HCT116 (cell line): ENCODE results near the gene IVD. TPM values are rescaled to one million over a fixed set of nuclear protein-coding genes. Genes with fewer than 3 reads are reported as not detected.

Experiments used
- ATAC-seq: fragments of 200-7000 bp; cut with Tn5 transposase; 2 replicates; pipeline ENCODE4 v1.9.1; 2020; ENCODE audit warnings: mild to moderate bottlenecking, moderate library complexity
- BruUV-seq: library from RNA; stranded (reverse); fragments of 400-500 nt; replicated peaks from 2 replicates; lab custom pipeline; 2021; lab: Mats Ljungman, UMichigan
- CTCF ChIA-PET: fragments of 300-600 bp; sonication (Branson Sonifier 250); formaldehyde crosslinking; loops from one replicate; lab custom pipeline; 2021; ENCODE audit warnings: antibody characterized with exemption; lab: Charles Lee
- POLR2A ChIA-PET: fragments of 300-600, 350-600 bp; sonication (Branson Sonifier 250); formaldehyde crosslinking; loops from one replicate; lab custom pipeline; 2021; ENCODE audit warnings: antibody characterized with exemption; lab: Charles Lee
- RAD21 ChIA-PET, 2 experiments: fragments of 300-600 bp; sonication (Branson Sonifier 250); formaldehyde crosslinking; loops; one replicate each; lab custom pipeline; 2023; ENCODE audit warnings: low total read pairs in 2 of 2; ENCODE audit not compliant: uncharacterized antibody in 2 of 2, unreplicated experiment in 2 of 2, low non-redundant PET in 1 of 2; lab: Charles Lee
- DNase-seq: peaks from one replicate; pipeline ENCODE4 v3.0.0-alpha.2; 2010; ENCODE audit warnings: low read depth, low spot score
- H2AFZ ChIP-seq: fragments of 200-600 bp; shearing (Covaris generic), sonication (generic); 2 replicates; pipeline ENCODE4 v1.6.1; 2017; ENCODE audit warnings: low read depth, mixed run types, mixed read lengths, antibody characterized with exemption, low read length; ENCODE audit not compliant: poor library complexity, severe bottlenecking
- H3K27ac ChIP-seq: 2 replicates; pipeline ENCODE4 v1.5.1; 2012; ENCODE audit warnings: low read depth, low read length
- H3K27me3 ChIP-seq: fragments of 200-600 bp; sonication (generic); 2 replicates; pipeline ENCODE4 v1.6.1; 2016; ENCODE audit warnings: mixed run types, low read length, mixed read lengths; ENCODE audit not compliant: insufficient read depth
- H3K36me3 ChIP-seq, 2 experiments: fragments of 200-500 bp in 1 of 2; fragments of 200-600 bp in 1 of 2; sonication (Bioruptor generic) in 1 of 2; sonication (generic) in 1 of 2; 2 replicates each; pipeline versions ENCODE4 v1.5.1 to v1.6.1; 2014 to 2016; ENCODE audit warnings: low read length in 2 of 2, inconsistent platforms in 1 of 2, mixed read lengths in 1 of 2, mixed run types in 1 of 2; ENCODE audit not compliant: insufficient read depth in 2 of 2, control insufficient read depth in 1 of 2
- H3K4me1 ChIP-seq, 2 experiments: fragments of 200-600 bp in 1 of 2; sonication (generic) in 1 of 2; 2 replicates each; pipeline versions ENCODE4 v1.5.1 to v1.6.1; 2012 to 2017; ENCODE audit warnings: low read length in 2 of 2, inconsistent platforms in 1 of 2, mild to moderate bottlenecking in 1 of 2, mixed read lengths in 1 of 2, mixed run types in 1 of 2, moderate library complexity in 1 of 2; ENCODE audit not compliant: insufficient read depth in 2 of 2, control insufficient read depth in 1 of 2
- H3K4me2 ChIP-seq: fragments of 200-600 bp; sonication (generic); 2 replicates; pipeline ENCODE4 v1.6.1; 2017; ENCODE audit warnings: mixed run types, low read length, mixed read lengths
- H3K4me3 ChIP-seq, 2 experiments: fragments of 200-600 bp in 1 of 2; sonication (generic) in 1 of 2; replicated peaks in 1 of 2; 2 replicates each; pipeline ENCODE4 v1.5.1; 2011 to 2016; ENCODE audit warnings: low read length in 2 of 2, control low read depth in 1 of 2, low read depth in 1 of 2, mild to moderate bottlenecking in 1 of 2, mixed read lengths in 1 of 2, mixed run types in 1 of 2
- H3K79me2 ChIP-seq: fragments of 200-600 bp; sonication (generic); 2 replicates; pipeline ENCODE4 v1.6.1; 2017; ENCODE audit warnings: mild to moderate bottlenecking, mixed run types, low read length, moderate library complexity, mixed read lengths; ENCODE audit not compliant: insufficient read depth
- H3K9ac ChIP-seq: fragments of 200-600 bp; sonication (generic); 2 replicates; pipeline ENCODE4 v1.6.1; 2016; ENCODE audit warnings: low read length, mixed read lengths
- H3K9me2 ChIP-seq: fragments of 200-600 bp; sonication (generic), shearing (Covaris generic); 2 replicates; pipeline ENCODE4 v1.6.1; 2017; ENCODE audit warnings: mixed run types, mild to moderate bottlenecking, moderate library complexity; ENCODE audit not compliant: insufficient read depth
- H3K9me3 ChIP-seq, 2 experiments: fragments of 200-500 bp in 1 of 2; fragments of 200-600 bp in 1 of 2; sonication (Bioruptor generic) in 1 of 2; sonication (generic) in 1 of 2; 2 replicates each; pipeline ENCODE4 v1.6.1; 2014 to 2017; ENCODE audit warnings: low read length in 2 of 2, mixed read lengths in 2 of 2, inconsistent platforms in 1 of 2, low read depth in 1 of 2, mild to moderate bottlenecking in 1 of 2, mixed run types in 1 of 2, moderate library complexity in 1 of 2; ENCODE audit not compliant: control insufficient read depth in 1 of 2, insufficient read depth in 1 of 2
- H4K20me1 ChIP-seq: fragments of 200-600 bp; sonication (generic), shearing (Covaris generic); 2 replicates; pipeline ENCODE4 v1.6.1; 2017; ENCODE audit warnings: mixed run types, mild to moderate bottlenecking, moderate library complexity; ENCODE audit not compliant: insufficient read depth
- CBX3 ChIP-seq: IDR thresholded peaks from 2 replicates; pipeline ENCODE4 v1.6.1; 2012; ENCODE audit warnings: low read depth
- CEBPB ChIP-seq: IDR thresholded peaks from 2 replicates; pipeline ENCODE4 v1.6.1; 2012; ENCODE audit warnings: low read depth
- EGR1 ChIP-seq: IDR thresholded peaks from 2 replicates; pipeline ENCODE4 v1.6.1; 2012; ENCODE audit warnings: low read depth
- ELF1 ChIP-seq: IDR thresholded peaks from 2 replicates; pipeline ENCODE4 v1.6.1; 2012; ENCODE audit warnings: low read depth, borderline replicate concordance
- EZH2 ChIP-seq: fragments of 200-600 bp; sonication (generic); IDR thresholded peaks from 2 replicates; pipeline ENCODE4 v1.6.1; 2017; ENCODE audit warnings: antibody characterized with exemption, mixed run types
- EZH2phosphoT487 ChIP-seq: fragments of 200-600 bp; IDR thresholded peaks from 2 replicates; pipeline ENCODE4 v1.6.1; 2018; ENCODE audit warnings: antibody characterized with exemption, borderline replicate concordance
- FOSL1 ChIP-seq: IDR thresholded peaks from 2 replicates; pipeline ENCODE4 v1.6.1; 2012; ENCODE audit warnings: low read depth
- JUND ChIP-seq: IDR thresholded peaks from 2 replicates; pipeline ENCODE4 v1.6.1; 2012
- POLR2A ChIP-seq: IDR thresholded peaks from 2 replicates; pipeline ENCODE4 v1.7.0; 2011; ENCODE audit warnings: borderline replicate concordance; ENCODE audit not compliant: insufficient read depth, insufficient read length; ENCODE audit errors: extremely low read depth
- POLR2AphosphoS5 ChIP-seq: IDR thresholded peaks from 2 replicates; pipeline ENCODE4 v1.6.1; 2011; ENCODE audit warnings: mild to moderate bottlenecking, low read depth, low read length, moderate library complexity
- SIN3A ChIP-seq: IDR thresholded peaks from 2 replicates; pipeline ENCODE4 v1.6.1; 2012; ENCODE audit warnings: low read depth
- SP1 ChIP-seq: IDR thresholded peaks from 2 replicates; pipeline ENCODE4 v1.6.1; 2012; ENCODE audit warnings: low read depth
- TCF7L2 ChIP-seq: IDR thresholded peaks from 2 replicates; pipeline ENCODE4 v1.7.0; 2011; ENCODE audit warnings: borderline replicate concordance, inconsistent platforms; ENCODE audit not compliant: insufficient read depth, insufficient read length; ENCODE audit errors: extremely low read depth
- YY1 ChIP-seq: IDR thresholded peaks from 2 replicates; pipeline ENCODE4 v1.6.1; 2011; ENCODE audit warnings: low read length, low read depth, moderate library complexity, mild to moderate bottlenecking; ENCODE audit not compliant: insufficient replicate concordance; ENCODE audit errors: extremely low read depth
- ZFX ChIP-seq: fragments of 450-650 bp; IDR thresholded peaks from 2 replicates; pipeline ENCODE4 v1.6.1; 2017
- ZNF274 ChIP-seq: fragments of 200-500 bp; sonication (Bioruptor generic); IDR thresholded peaks from 2 replicates; pipeline ENCODE4 v1.6.1; 2014; ENCODE audit warnings: mild to moderate bottlenecking, low read depth, low read length, inconsistent platforms
- intact Hi-C: fragments of 100-400 bp; cut with micrococcal nuclease; formaldehyde crosslinking; loops from 2 replicates; pipeline ENCODE4 v1.10.0; 2022
- total RNA-seq: library from RNA; stranded (reverse); gene quantifications from one replicate; pipeline ENCODE4 v1.2.1, GENCODE V29; 2021; ENCODE audit not compliant: unreplicated experiment
- TF ChIP-seq, protein P1 (sequence below): IDR thresholded peaks from 2 replicates; pipeline ENCODE4 v1.6.1; 2012
- TF ChIP-seq, protein P2 (sequence below): IDR thresholded peaks from 2 replicates; pipeline ENCODE4 v1.6.1; 2012; ENCODE audit warnings: low read depth
- TF ChIP-seq, protein P3 (sequence below): IDR thresholded peaks from 2 replicates; pipeline ENCODE4 v1.6.1; 2011; ENCODE audit warnings: mild to moderate bottlenecking, low read length, moderate library complexity; ENCODE audit not compliant: insufficient replicate concordance; ENCODE audit errors: extremely low read depth
- TF ChIP-seq, protein P4 (sequence below): IDR thresholded peaks from 2 replicates; pipeline ENCODE4 v1.6.1; 2012

IVD gene
- total RNA-seq, 1 experiment from 2014 or later = 65.6 TPM

DNA sequence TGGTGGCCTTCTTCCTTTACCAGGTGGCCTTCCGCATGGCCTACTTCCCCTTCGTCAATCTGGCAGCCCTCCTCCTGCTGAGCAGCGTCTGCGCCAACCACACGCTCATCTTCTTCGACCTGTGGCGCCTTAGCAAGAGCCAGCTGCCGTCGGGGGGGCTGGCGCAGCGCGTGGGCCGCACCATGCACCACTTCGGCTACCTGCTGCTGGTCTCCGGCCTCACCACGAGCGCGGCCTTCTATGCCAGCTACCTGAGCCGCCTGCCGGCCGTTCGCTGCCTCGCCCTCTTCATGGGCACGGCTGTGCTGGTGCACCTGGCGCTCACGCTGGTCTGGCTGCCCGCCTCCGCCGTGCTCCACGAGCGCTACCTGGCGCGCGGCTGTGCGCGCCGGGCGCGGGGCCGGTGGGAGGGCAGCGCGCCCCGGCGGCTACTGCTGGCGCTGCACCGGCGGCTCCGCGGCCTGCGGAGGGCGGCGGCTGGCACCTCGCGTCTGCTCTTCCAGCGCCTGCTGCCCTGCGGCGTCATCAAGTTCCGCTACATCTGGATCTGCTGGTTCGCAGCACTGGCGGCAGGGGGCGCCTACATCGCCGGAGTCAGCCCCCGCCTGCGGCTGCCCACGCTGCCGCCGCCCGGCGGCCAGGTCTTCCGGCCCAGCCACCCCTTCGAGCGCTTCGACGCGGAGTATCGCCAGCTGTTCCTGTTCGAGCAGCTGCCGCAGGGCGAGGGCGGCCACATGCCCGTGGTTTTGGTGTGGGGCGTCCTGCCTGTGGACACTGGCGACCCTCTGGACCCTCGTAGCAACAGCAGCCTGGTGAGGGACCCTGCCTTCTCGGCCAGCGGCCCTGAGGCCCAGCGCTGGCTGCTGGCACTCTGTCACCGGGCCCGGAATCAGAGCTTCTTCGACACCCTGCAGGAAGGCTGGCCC lies 37.6 kb upstream of the IVD start:
- Histone ChIP-seq H3K9ac (peak overlapping the region; percentile 35; the same call in 1 of the 2 replicates), H3K9me2 (no peaks in the 10 kb centered on the region), H3K4me2 (peak overlapping the region; percentile 67), H3K9me3 (no peaks in the 10 kb centered on the region), H3K4me3 (peak overlapping the region; percentile 17 to 40; a peak in 2 of 4 replicates), H3K79me2 (no peaks in the 10 kb centered on the region), H3K27ac (peak overlapping the region; percentile 58; the same call in 1 of the 2 replicates), H3K36me3 (no peaks in the 10 kb centered on the region), H3K4me1 (peaks cover 7 to 16% of the 10 kb centered on the region in 2 experiments; a peak in 3 of 4 replicates), H2AFZ (no peak overlapping the region), H3K27me3 (no peaks in the 10 kb centered on the region), H4K20me1 (no peaks in the 10 kb centered on the region)
- CTCF ChIA-PET = interaction anchor here (0.9 to 1.6 kb wide), 6 partner anchors 15 to 526 kb away, joined by 3 to 6 read pairs (median 3); partner anchors contain the start of genes CCDC9B, KNSTRN and VPS18
- RAD21 ChIA-PET = interaction anchor here in 1 of 2 experiments (1.0 to 1.3 kb wide), 2 partner anchors 29 to 45 kb away, joined by 3 to 5 read pairs; partner anchors contain the start of gene INAFM2
- intact Hi-C loops = loop anchor here (1.0 kb wide), 1 partner anchor 54 kb away; no protein-coding TSS in a partner anchor
- ATAC-seq = peak; percentile 92
- POLR2A ChIA-PET = interaction anchor here (0.9 kb wide), 1 partner anchor 27 kb away, joined by 3 read pairs; the partner anchor contains the start of gene CCDC9B
- peak; percentile 81 for DNase-seq
- BruUV-seq = no TSS peak
- TF ChIP-seq FOSL1 (no peak), YY1 (peak; percentile 62), POLR2A (no peak), TCF7L2 (no peak), POLR2AphosphoS5 (peak; percentile 50; the same call in 1 of the 2 replicates), SIN3A (0 out of 2 replicates have a peak, but pooled peaks have one; percentile 42), SP1 (no peak), EZH2 (no peak), CBX3 (peak; percentile 89), ELF1 (no peak; the same call in 1 of the 2 replicates), EZH2phosphoT487 (no peak), CEBPB (no peak), JUND (no peak), ZNF274 (no peak), ZFX (peak; percentile 80; the same call in 1 of the 2 replicates), EGR1 (peak; percentile 86)
- TF ChIP-seq, protein P1, sequence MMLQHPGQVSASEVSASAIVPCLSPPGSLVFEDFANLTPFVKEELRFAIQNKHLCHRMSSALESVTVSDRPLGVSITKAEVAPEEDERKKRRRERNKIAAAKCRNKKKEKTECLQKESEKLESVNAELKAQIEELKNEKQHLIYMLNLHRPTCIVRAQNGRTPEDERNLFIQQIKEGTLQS = no peak
- TF ChIP-seq, protein P2, sequence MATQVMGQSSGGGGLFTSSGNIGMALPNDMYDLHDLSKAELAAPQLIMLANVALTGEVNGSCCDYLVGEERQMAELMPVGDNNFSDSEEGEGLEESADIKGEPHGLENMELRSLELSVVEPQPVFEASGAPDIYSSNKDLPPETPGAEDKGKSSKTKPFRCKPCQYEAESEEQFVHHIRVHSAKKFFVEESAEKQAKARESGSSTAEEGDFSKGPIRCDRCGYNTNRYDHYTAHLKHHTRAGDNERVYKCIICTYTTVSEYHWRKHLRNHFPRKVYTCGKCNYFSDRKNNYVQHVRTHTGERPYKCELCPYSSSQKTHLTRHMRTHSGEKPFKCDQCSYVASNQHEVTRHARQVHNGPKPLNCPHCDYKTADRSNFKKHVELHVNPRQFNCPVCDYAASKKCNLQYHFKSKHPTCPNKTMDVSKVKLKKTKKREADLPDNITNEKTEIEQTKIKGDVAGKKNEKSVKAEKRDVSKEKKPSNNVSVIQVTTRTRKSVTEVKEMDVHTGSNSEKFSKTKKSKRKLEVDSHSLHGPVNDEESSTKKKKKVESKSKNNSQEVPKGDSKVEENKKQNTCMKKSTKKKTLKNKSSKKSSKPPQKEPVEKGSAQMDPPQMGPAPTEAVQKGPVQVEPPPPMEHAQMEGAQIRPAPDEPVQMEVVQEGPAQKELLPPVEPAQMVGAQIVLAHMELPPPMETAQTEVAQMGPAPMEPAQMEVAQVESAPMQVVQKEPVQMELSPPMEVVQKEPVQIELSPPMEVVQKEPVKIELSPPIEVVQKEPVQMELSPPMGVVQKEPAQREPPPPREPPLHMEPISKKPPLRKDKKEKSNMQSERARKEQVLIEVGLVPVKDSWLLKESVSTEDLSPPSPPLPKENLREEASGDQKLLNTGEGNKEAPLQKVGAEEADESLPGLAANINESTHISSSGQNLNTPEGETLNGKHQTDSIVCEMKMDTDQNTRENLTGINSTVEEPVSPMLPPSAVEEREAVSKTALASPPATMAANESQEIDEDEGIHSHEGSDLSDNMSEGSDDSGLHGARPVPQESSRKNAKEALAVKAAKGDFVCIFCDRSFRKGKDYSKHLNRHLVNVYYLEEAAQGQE = no peak
- TF ChIP-seq, protein P3, sequence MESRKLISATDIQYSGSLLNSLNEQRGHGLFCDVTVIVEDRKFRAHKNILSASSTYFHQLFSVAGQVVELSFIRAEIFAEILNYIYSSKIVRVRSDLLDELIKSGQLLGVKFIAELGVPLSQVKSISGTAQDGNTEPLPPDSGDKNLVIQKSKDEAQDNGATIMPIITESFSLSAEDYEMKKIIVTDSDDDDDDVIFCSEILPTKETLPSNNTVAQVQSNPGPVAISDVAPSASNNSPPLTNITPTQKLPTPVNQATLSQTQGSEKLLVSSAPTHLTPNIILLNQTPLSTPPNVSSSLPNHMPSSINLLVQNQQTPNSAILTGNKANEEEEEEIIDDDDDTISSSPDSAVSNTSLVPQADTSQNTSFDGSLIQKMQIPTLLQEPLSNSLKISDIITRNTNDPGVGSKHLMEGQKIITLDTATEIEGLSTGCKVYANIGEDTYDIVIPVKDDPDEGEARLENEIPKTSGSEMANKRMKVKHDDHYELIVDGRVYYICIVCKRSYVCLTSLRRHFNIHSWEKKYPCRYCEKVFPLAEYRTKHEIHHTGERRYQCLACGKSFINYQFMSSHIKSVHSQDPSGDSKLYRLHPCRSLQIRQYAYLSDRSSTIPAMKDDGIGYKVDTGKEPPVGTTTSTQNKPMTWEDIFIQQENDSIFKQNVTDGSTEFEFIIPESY = peak; percentile 11
- TF ChIP-seq, protein P4, sequence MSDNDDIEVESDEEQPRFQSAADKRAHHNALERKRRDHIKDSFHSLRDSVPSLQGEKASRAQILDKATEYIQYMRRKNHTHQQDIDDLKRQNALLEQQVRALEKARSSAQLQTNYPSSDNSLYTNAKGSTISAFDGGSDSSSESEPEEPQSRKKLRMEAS = peak; percentile 96
